Measurements from ENCODE around the gene PRR14L. TPM values are rescaled to one million over a fixed set of nuclear protein-coding genes. Genes with fewer than 3 reads are reported as not detected.
A peak's percentile ranks its signal among the peaks of the same experiment; 100 is the strongest.

Gene PRR14L
- total and polyA plus RNA-seq, 7 experiments from 2014 or later = 18.7 to 82.6 (median 46.9) TPM

DNA sequence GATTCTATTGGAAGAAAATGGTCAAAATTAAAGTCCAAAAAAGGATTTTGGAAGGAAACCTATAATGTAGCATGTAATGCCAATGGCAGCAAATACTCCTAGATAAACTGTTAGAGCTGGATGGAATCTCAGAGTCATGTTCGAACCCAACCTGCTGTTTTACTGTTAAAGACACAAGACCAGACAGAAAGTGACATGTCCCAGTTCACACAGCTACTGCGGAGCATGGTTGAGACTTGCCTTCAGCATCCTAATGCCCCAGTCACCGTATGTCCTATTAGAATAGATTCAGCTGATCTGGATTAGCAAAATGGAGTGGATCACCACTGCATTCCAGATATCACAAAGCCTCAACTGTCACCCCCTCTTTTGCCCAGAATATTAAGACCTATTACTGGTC, 102.9 kb downstream of the PRR14L start:
- Histone ChIP-seq H3K27ac (ENCODE audit: low read depth, low read length) (no peak overlapping the region), H3K4me3 (ENCODE audit: low read length) (no peak overlapping the region), H3K27me3 (ENCODE audit: control insufficient read depth in 2 of 2, insufficient read depth in 2 of 2, low read length in 2 of 2) (no peaks in the 10 kb centered on the region), H3K36me3 (ENCODE audit: control insufficient read depth in 2 of 3, insufficient read depth in 3 of 3, low read length in 3 of 3) (peaks cover 0 to 53% (median 9%) of the 10 kb centered on the region in 3 experiments), H3K4me1 (ENCODE audit: control insufficient read depth in 2 of 2, insufficient read depth in 2 of 2, low read length in 2 of 2) (no peaks in the 10 kb centered on the region), H3K9me3 (ENCODE audit: control insufficient read depth in 2 of 3, low read length in 3 of 3) (no peaks in the 10 kb centered on the region)
- Mint-ChIP-seq H3K4me3 (no peak overlapping the region), H3K27ac (no peak overlapping the region), H3K9me3 (no peaks in the 10 kb centered on the region), H3K4me1 (peaks cover 0 to 21% (median 4%) of the 10 kb centered on the region in 7 donors), H3K36me3 (peaks cover 0 to 28% (median 8%) of the 10 kb centered on the region in 5 donors), H3K27me3 (no peaks in the 10 kb centered on the region)
- ATAC-seq = no peak
- intact Hi-C loops (cut with micrococcal nuclease) = no loop called here
- POLR2A ChIA-PET = interaction anchor here (1.7 kb wide), 1 partner anchor 15 kb away, joined by 7 read pairs; the partner anchor contains the start of gene PISD
- no peak for DNase-seq
- CTCF ChIA-PET = no interaction called here

GRCh38 chr22:31646186-31647019, 103.5 kb downstream of the PRR14L start:
- ATAC-seq = no peak
- Mint-ChIP-seq H3K4me1 (peaks cover 0 to 21% (median 4%) of the 10 kb centered on the region in 7 donors), H3K9me3 (no peaks in the 10 kb centered on the region), H3K27me3 (no peaks in the 10 kb centered on the region), H3K36me3 (peaks cover 0 to 29% (median 8%) of the 10 kb centered on the region in 5 donors), H3K4me3 (no peak overlapping the region), H3K27ac (peak overlapping the region in 4 of 9 donors; percentile 11 to 49 (median 32))
- CTCF ChIA-PET = interaction anchor here (1.1 kb wide), 1 partner anchor 31 kb away, joined by 5 read pairs; no protein-coding TSS in a partner anchor
- Histone ChIP-seq H3K36me3 (ENCODE audit: control insufficient read depth in 2 of 3, insufficient read depth in 3 of 3, low read length in 3 of 3) (peaks cover 0 to 54% (median 9%) of the 10 kb centered on the region in 3 experiments), H3K27ac (ENCODE audit: low read depth, low read length) (no peak overlapping the region), H3K27me3 (ENCODE audit: control insufficient read depth in 2 of 2, insufficient read depth in 2 of 2, low read length in 2 of 2) (no peaks in the 10 kb centered on the region), H3K4me3 (ENCODE audit: low read length) (no peak overlapping the region), H3K9me3 (ENCODE audit: control insufficient read depth in 2 of 3, low read length in 3 of 3) (no peaks in the 10 kb centered on the region), H3K4me1 (ENCODE audit: control insufficient read depth in 2 of 2, insufficient read depth in 2 of 2, low read length in 2 of 2) (no peaks in the 10 kb centered on the region)
- POLR2A ChIA-PET = interaction anchor here (1.7 kb wide), 1 partner anchor 15 kb away, joined by 7 read pairs; the partner anchor contains the start of gene PISD
- intact Hi-C loops (cut with micrococcal nuclease) = no loop called here
- no peak for DNase-seq

GRCh38 chr22:31639436-31640039, 110.4 kb downstream of the PRR14L start:
- H3K27me3 Mint-ChIP-seq = no peaks in the 10 kb centered on the region
- peaks cover 0 to 7% (median 0%) of the 10 kb centered on the region in 3 experiments for H3K36me3 ChIP-seq (ENCODE audit: control insufficient read depth in 2 of 3, insufficient read depth in 3 of 3, low read length in 3 of 3)
- H3K4me1 Mint-ChIP-seq = peaks cover 29 to 46% (median 40%) of the 10 kb centered on the region in 7 donors
- ChIA-PET CTCF (interaction anchor here (0.6 kb wide), 1 partner anchor 145 kb away, joined by 4 read pairs; no protein-coding TSS in a partner anchor), POLR2A (interaction anchor here (0.6 to 1.4 kb wide), 3 partner anchors 9 to 96 kb away, joined by 3 to 4 read pairs (median 3); partner anchors contain the start of gene PISD)
- no peaks in the 10 kb centered on the region for H3K27me3 ChIP-seq (ENCODE audit: control insufficient read depth in 2 of 2, insufficient read depth in 2 of 2, low read length in 2 of 2)
- no peaks in the 10 kb centered on the region for H3K9me3 Mint-ChIP-seq
- H3K4me1 ChIP-seq (ENCODE audit: control insufficient read depth in 2 of 2, insufficient read depth in 2 of 2, low read length in 2 of 2) = peaks cover 7 to 16% of the 10 kb centered on the region in 2 donors
- DNase-seq = no peak
- intact Hi-C loops (cut with micrococcal nuclease) = loop anchor here in 1 of 2 donors (10.0 kb wide), 1 partner anchor 535 kb away; the partner anchor contains the start of gene SELENOM
- peak overlapping the region; percentile 20 to 88 (median 76) for H3K27ac Mint-ChIP-seq
- H3K27ac ChIP-seq (ENCODE audit: low read depth, low read length) = no peak overlapping the region
- H3K9me3 ChIP-seq (ENCODE audit: control insufficient read depth in 2 of 3, low read length in 3 of 3) = no peaks in the 10 kb centered on the region
- peaks cover 0 to 13% (median 4%) of the 10 kb centered on the region in 5 donors for H3K36me3 Mint-ChIP-seq
- no peak for ATAC-seq
- no peak overlapping the region for H3K4me3 ChIP-seq (ENCODE audit: low read length)
- peak overlapping the region in 7 of 10 donors; percentile 12 to 70 (median 44) for H3K4me3 Mint-ChIP-seq

GRCh38 chr22:31637891-31638618, 111.9 kb downstream of the PRR14L start:
- ChIA-PET CTCF (interaction anchor here (0.6 to 0.8 kb wide), 2 partner anchors 81 to 330 kb away, joined by 3 read pairs; no protein-coding TSS in a partner anchor), POLR2A (interaction anchor here (0.6 kb wide), 1 partner anchor 21 kb away, joined by 3 read pairs; no protein-coding TSS in a partner anchor)
- peaks cover 0 to 4% (median 0%) of the 10 kb centered on the region in 3 experiments for H3K36me3 ChIP-seq (ENCODE audit: control insufficient read depth in 2 of 3, insufficient read depth in 3 of 3, low read length in 3 of 3)
- peak overlapping the region; percentile 51 for H3K27ac ChIP-seq (ENCODE audit: low read depth, low read length)
- ATAC-seq (peak; percentile 77), DNase-seq (no peak)
- intact Hi-C loops (cut with micrococcal nuclease) = loop anchor here in 1 of 2 donors (10.0 kb wide), 1 partner anchor 533 kb away; the partner anchor contains the start of gene SELENOM
- Mint-ChIP-seq H3K4me1 (peaks cover 30 to 50% (median 37%) of the 10 kb centered on the region in 7 donors), H3K4me3 (peak overlapping the region in 5 of 10 donors; percentile 13 to 71 (median 58)), H3K27ac (peak overlapping the region; percentile 38 to 89 (median 78)), H3K36me3 (peaks cover 0 to 10% (median 4%) of the 10 kb centered on the region in 5 donors), H3K9me3 (no peaks in the 10 kb centered on the region), H3K27me3 (no peaks in the 10 kb centered on the region)
- no peak overlapping the region for H3K4me3 ChIP-seq (ENCODE audit: low read length)
- no peaks in the 10 kb centered on the region for H3K27me3 ChIP-seq (ENCODE audit: control insufficient read depth in 2 of 2, insufficient read depth in 2 of 2, low read length in 2 of 2)
- peaks cover 7 to 16% of the 10 kb centered on the region in 2 donors for H3K4me1 ChIP-seq (ENCODE audit: control insufficient read depth in 2 of 2, insufficient read depth in 2 of 2, low read length in 2 of 2)
- no peaks in the 10 kb centered on the region for H3K9me3 ChIP-seq (ENCODE audit: control insufficient read depth in 2 of 3, low read length in 3 of 3)

DNA sequence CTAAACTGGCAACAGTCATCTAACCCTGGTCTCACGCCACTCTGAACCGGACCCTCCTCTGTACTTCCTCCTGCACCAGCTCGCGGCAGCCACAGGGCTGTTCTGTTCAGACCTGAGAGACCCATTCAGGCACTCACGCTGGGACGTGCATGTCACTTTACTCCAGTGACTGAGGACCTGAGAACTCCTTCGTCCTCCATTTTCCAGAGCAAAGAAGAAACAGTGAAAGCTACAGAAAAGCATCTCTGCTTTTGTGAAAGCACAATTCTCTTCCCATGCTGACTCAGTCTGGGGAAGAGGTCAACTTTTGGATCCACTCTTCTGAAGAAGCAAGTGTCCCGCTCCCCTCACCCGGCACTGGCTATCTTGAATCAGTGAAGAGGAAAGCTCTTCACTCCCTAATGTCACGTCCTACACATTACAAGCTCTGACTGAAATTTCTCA, 112.5 kb downstream of the PRR14L start:
- Histone ChIP-seq H3K27ac (ENCODE audit: low read depth, low read length) (peak overlapping the region; percentile 38), H3K4me3 (ENCODE audit: low read length) (no peak overlapping the region), H3K36me3 (ENCODE audit: control insufficient read depth in 2 of 3, insufficient read depth in 3 of 3, low read length in 3 of 3) (peaks cover 0 to 4% (median 0%) of the 10 kb centered on the region in 3 experiments), H3K9me3 (ENCODE audit: control insufficient read depth in 2 of 3, low read length in 3 of 3) (no peaks in the 10 kb centered on the region), H3K27me3 (ENCODE audit: control insufficient read depth in 2 of 2, insufficient read depth in 2 of 2, low read length in 2 of 2) (no peaks in the 10 kb centered on the region), H3K4me1 (ENCODE audit: control insufficient read depth in 2 of 2, insufficient read depth in 2 of 2, low read length in 2 of 2) (peaks cover 7 to 16% of the 10 kb centered on the region in 2 donors)
- ChIA-PET POLR2A (interaction anchor here (0.7 kb wide), 2 partner anchors 24 to 291 kb away, joined by 3 read pairs; partner anchors contain the start of gene PATZ1), CTCF (interaction anchor here (0.6 to 0.8 kb wide), 2 partner anchors 80 to 331 kb away, joined by 3 read pairs; no protein-coding TSS in a partner anchor)
- H3K27me3 Mint-ChIP-seq = no peaks in the 10 kb centered on the region
- H3K9me3 Mint-ChIP-seq = no peaks in the 10 kb centered on the region
- H3K27ac Mint-ChIP-seq = peak overlapping the region in 8 of 9 donors; percentile 7 to 89 (median 77)
- ATAC-seq (peak; percentile 59), DNase-seq (no peak)
- peaks cover 0 to 10% (median 4%) of the 10 kb centered on the region in 5 donors for H3K36me3 Mint-ChIP-seq
- intact Hi-C loops (cut with micrococcal nuclease) = loop anchor here in 1 of 2 donors (10.0 kb wide), 1 partner anchor 533 kb away; the partner anchor contains the start of gene SELENOM
- peaks cover 30 to 54% (median 37%) of the 10 kb centered on the region in 7 donors for H3K4me1 Mint-ChIP-seq
- peak overlapping the region in 3 of 10 donors; percentile 51 to 71 (median 70) for H3K4me3 Mint-ChIP-seq
